ENCODE measurements around the gene CCER1. TPM values are rescaled to one million over a fixed set of nuclear protein-coding genes. Genes with fewer than 3 reads are reported as not detected.

CCER1 gene, protein sequence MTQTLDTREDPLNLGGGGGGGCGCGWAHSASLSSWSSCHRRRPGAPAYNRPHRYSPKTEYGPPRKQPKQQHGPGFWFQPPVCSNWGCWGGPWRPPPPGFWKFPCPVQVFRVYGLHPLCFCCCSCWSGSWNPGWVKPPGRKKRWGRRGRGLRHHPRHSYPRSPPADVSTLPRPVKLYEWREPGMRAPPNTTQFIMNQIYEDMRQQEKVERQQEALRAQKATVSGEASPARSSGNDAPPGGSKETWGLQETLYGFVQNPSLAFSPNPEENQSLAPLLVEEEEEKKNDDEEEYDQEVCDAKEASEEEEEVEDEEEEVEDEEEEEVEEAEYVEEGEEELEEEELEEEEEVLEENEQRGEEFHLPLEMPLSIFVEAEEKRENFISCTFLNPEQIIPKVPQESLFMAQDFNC
- total RNA-seq (2022), result not detected in 2 replicates
- not detected for Bru-seq, nascent RNA
- not detected for BruChase-seq, experiment 1, labeled RNA remaining after a 6-hour chase
- not detected for BruChase-seq, experiment 2, labeled RNA remaining after a 2-hour chase
- long read RNA-seq, result 0 reads

- H3K4me3 Mint-ChIP-seq (ENCODE audit: unreplicated experiment), result no peak within 1 kb of the TSS
- intact Hi-C loops (cut with micrococcal nuclease), result no loop called here
- no peaks in the 10 kb centered on the region for H3K9me3 Mint-ChIP-seq (ENCODE audit: unreplicated experiment)
- no peaks in the 10 kb centered on the region for H3K36me3 Mint-ChIP-seq (ENCODE audit: insufficient read depth, unreplicated experiment)
- no peak for TF ChIP-seq CTCF (IDR thresholded peaks at IDR 0.05; ENCODE audit: unreplicated experiment)
- CTCF ChIA-PET, result no interaction called here
- no peaks in the 10 kb centered on the region for H3K4me1 Mint-ChIP-seq (ENCODE audit: insufficient read depth, unreplicated experiment)
- DNase-seq (ENCODE audit: unreplicated experiment), result no peak
- POLR2A ChIA-PET, result no interaction called here
- H3K27ac Mint-ChIP-seq (ENCODE audit: low read depth, unreplicated experiment), result no peak within 1 kb of the TSS
- no TSS peak for BruUV-seq (replicated peaks)
- H3K27me3 Mint-ChIP-seq (ENCODE audit: insufficient read depth, unreplicated experiment), result no peaks in the 10 kb centered on the region
These were observed at the start of gene CCER1 for GRCh38 chr12:90954921-90955320. CCER1 (minus strand) TSS chr12:90955176; CDS start chr12:90954742, 434 bp downstream.

DNA sequence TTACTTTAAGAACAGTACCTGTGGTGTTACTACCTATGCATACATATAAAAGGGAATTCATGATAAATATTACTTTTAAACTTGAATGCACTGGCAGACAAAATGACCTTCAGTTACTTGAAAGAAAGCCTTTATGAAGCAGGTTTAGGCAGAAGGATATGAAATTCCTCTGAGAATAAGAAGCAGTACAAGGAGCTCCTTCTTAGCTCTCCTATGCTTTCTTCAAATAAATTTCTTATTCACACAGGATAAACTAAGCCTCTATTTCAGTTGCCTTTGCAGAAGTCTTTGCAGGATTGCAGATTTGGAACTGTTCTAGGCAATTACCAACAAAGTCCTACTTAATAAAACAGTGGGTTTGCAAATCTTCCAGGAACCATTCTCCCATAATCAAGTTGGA lies 48.8 kb upstream of the CCER1 start:
- no peaks in the 10 kb centered on the region for H3K36me3 Mint-ChIP-seq (ENCODE audit: insufficient read depth, unreplicated experiment)
- BruUV-seq (replicated peaks), result no TSS peak
- CTCF ChIA-PET, result interaction anchor here (0.9 kb wide), 1 partner anchor 105 kb away, joined by 3 read pairs; no protein-coding TSS in a partner anchor
- no peak overlapping the region for H3K4me3 Mint-ChIP-seq (ENCODE audit: unreplicated experiment)
- peaks cover 58% of the 10 kb centered on the region for H3K27me3 Mint-ChIP-seq (ENCODE audit: insufficient read depth, unreplicated experiment)
- no peak for DNase-seq (ENCODE audit: unreplicated experiment)
- POLR2A ChIA-PET, result interaction anchor here (0.6 kb wide), 1 partner anchor 810 kb away, joined by 3 read pairs; no protein-coding TSS in a partner anchor
- intact Hi-C loops (cut with micrococcal nuclease), result no loop called here
- H3K9me3 Mint-ChIP-seq (ENCODE audit: unreplicated experiment), result no peaks in the 10 kb centered on the region
- H3K27ac Mint-ChIP-seq (ENCODE audit: low read depth, unreplicated experiment), result no peak overlapping the region
- no peaks in the 10 kb centered on the region for H3K4me1 Mint-ChIP-seq (ENCODE audit: insufficient read depth, unreplicated experiment)
- no peak for TF ChIP-seq CTCF (IDR thresholded peaks at IDR 0.05; ENCODE audit: unreplicated experiment)

DNA sequence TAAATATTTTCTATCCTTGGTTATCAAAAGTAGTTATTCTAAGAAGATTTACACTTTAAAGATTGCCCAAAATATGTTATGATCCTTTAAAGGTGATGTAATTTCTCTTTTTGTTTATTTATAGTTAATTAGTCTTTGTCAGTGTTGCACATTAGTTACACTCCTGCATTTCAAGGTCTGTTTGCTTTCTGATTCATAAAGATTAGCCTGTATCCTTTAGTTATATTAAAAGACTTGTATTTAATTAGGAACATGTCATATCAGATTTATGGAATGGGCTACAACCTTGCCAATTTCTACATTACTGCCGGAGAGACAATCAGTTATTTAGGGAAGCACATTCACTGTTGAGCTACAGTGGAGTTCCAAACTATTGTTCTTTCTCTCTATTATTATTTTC lies 46.3 kb upstream of the CCER1 start:
- BruUV-seq (replicated peaks), result no TSS peak
- Mint-ChIP-seq H3K4me3 (ENCODE audit: unreplicated experiment) (no peak overlapping the region), H3K27ac (ENCODE audit: low read depth, unreplicated experiment) (no peak overlapping the region), H3K36me3 (ENCODE audit: insufficient read depth, unreplicated experiment) (no peaks in the 10 kb centered on the region), H3K9me3 (ENCODE audit: unreplicated experiment) (no peaks in the 10 kb centered on the region), H3K4me1 (ENCODE audit: insufficient read depth, unreplicated experiment) (no peaks in the 10 kb centered on the region), H3K27me3 (ENCODE audit: insufficient read depth, unreplicated experiment) (peaks cover 47% of the 10 kb centered on the region)
- POLR2A ChIA-PET, result no interaction called here
- intact Hi-C loops (cut with micrococcal nuclease), result no loop called here
- no peak for TF ChIP-seq CTCF (IDR thresholded peaks at IDR 0.05; ENCODE audit: unreplicated experiment)
- DNase-seq (ENCODE audit: unreplicated experiment), result no peak
- CTCF ChIA-PET, result no interaction called here

GRCh38 chr12:90999966-91000365 lies 45.0 kb upstream of the CCER1 start:
- intact Hi-C loops (cut with micrococcal nuclease), result no loop called here
- no peak for DNase-seq (ENCODE audit: unreplicated experiment)
- Mint-ChIP-seq H3K36me3 (ENCODE audit: insufficient read depth, unreplicated experiment) (no peaks in the 10 kb centered on the region), H3K9me3 (ENCODE audit: unreplicated experiment) (no peaks in the 10 kb centered on the region), H3K27ac (ENCODE audit: low read depth, unreplicated experiment) (no peak overlapping the region), H3K4me3 (ENCODE audit: unreplicated experiment) (no peak overlapping the region), H3K4me1 (ENCODE audit: insufficient read depth, unreplicated experiment) (no peaks in the 10 kb centered on the region), H3K27me3 (ENCODE audit: insufficient read depth, unreplicated experiment) (peaks cover 44% of the 10 kb centered on the region)
- ChIA-PET CTCF (no interaction called here), POLR2A (no interaction called here)
- TF ChIP-seq CTCF (IDR thresholded peaks at IDR 0.05; ENCODE audit: unreplicated experiment), result no peak
- no TSS peak for BruUV-seq (replicated peaks)
